Measurements from ENCODE around the gene NISCH.

NISCH gene

GRCh38 chr3:52518723-52519444 lies 63.5 kb downstream of the NISCH start:
- Histone ChIP-seq H3K36me3 (ENCODE audit: control insufficient read depth, insufficient read depth, low read length) (no peaks in the 10 kb centered on the region), H3K4me1 (ENCODE audit: control insufficient read depth, insufficient read depth, low read length) (peaks cover 8% of the 10 kb centered on the region), H3K4me3 (ENCODE audit: low read length) (no peak overlapping the region), H3K9me3 (ENCODE audit: control insufficient read depth, low read length) (no peaks in the 10 kb centered on the region), H3K27me3 (ENCODE audit: control insufficient read depth, insufficient read depth, low read length) (peaks cover 17% of the 10 kb centered on the region), H3K9ac (ENCODE audit: low read length) (no peak overlapping the region)

- Histone ChIP-seq H3K9ac (ENCODE audit: low read length) (no peak overlapping the region), H3K36me3 (ENCODE audit: control insufficient read depth, insufficient read depth, low read length) (no peaks in the 10 kb centered on the region), H3K4me1 (ENCODE audit: control insufficient read depth, insufficient read depth, low read length) (peaks cover 8% of the 10 kb centered on the region), H3K9me3 (ENCODE audit: control insufficient read depth, low read length) (no peaks in the 10 kb centered on the region), H3K4me3 (ENCODE audit: low read length) (no peak overlapping the region), H3K27me3 (ENCODE audit: control insufficient read depth, insufficient read depth, low read length) (peaks cover 17% of the 10 kb centered on the region)
Measured at GRCh38 chr3:52519445-52520140, 64.2 kb downstream of the NISCH start.

GRCh38 chr3:52520141-52520667 lies 64.8 kb downstream of the NISCH start:
- no peak overlapping the region for H3K4me3 ChIP-seq (ENCODE audit: low read length)
- H3K36me3 ChIP-seq (ENCODE audit: control insufficient read depth, insufficient read depth, low read length), result no peaks in the 10 kb centered on the region
- H3K27me3 ChIP-seq (ENCODE audit: control insufficient read depth, insufficient read depth, low read length), result peaks cover 17% of the 10 kb centered on the region

GRCh38 chr3:52520716-52521487 lies 65.5 kb downstream of the NISCH start:
- Histone ChIP-seq H3K4me3 (ENCODE audit: low read length) (no peak overlapping the region), H3K9ac (ENCODE audit: low read length) (no peak overlapping the region), H3K36me3 (ENCODE audit: control insufficient read depth, insufficient read depth, low read length) (no peaks in the 10 kb centered on the region), H3K9me3 (ENCODE audit: control insufficient read depth, low read length) (no peaks in the 10 kb centered on the region), H3K27me3 (ENCODE audit: control insufficient read depth, insufficient read depth, low read length) (peaks cover 17% of the 10 kb centered on the region), H3K4me1 (ENCODE audit: control insufficient read depth, insufficient read depth, low read length) (peaks cover 8% of the 10 kb centered on the region)

More at GRCh38 chr3:52520141-52520667, 64.8 kb downstream of the NISCH start:
- H3K9ac ChIP-seq (ENCODE audit: low read length), result no peak overlapping the region
- H3K4me1 ChIP-seq (ENCODE audit: control insufficient read depth, insufficient read depth, low read length), result peaks cover 8% of the 10 kb centered on the region
- no peaks in the 10 kb centered on the region for H3K9me3 ChIP-seq (ENCODE audit: control insufficient read depth, low read length)

GRCh38 chr3:52521488-52521824 lies 66.1 kb downstream of the NISCH start:
- H3K9ac ChIP-seq (ENCODE audit: low read length), result no peak overlapping the region
- peaks cover 8% of the 10 kb centered on the region for H3K4me1 ChIP-seq (ENCODE audit: control insufficient read depth, insufficient read depth, low read length)
- peaks cover 17% of the 10 kb centered on the region for H3K27me3 ChIP-seq (ENCODE audit: control insufficient read depth, insufficient read depth, low read length)
- H3K4me3 ChIP-seq (ENCODE audit: low read length), result no peak overlapping the region
- no peaks in the 10 kb centered on the region for H3K36me3 ChIP-seq (ENCODE audit: control insufficient read depth, insufficient read depth, low read length)
- H3K9me3 ChIP-seq (ENCODE audit: control insufficient read depth, low read length), result no peaks in the 10 kb centered on the region

GRCh38 chr3:52521881-52522650 lies 66.7 kb downstream of the NISCH start:
- H3K27me3 ChIP-seq (ENCODE audit: control insufficient read depth, insufficient read depth, low read length), result peaks cover 13% of the 10 kb centered on the region
- no peaks in the 10 kb centered on the region for H3K9me3 ChIP-seq (ENCODE audit: control insufficient read depth, low read length)
- H3K4me1 ChIP-seq (ENCODE audit: control insufficient read depth, insufficient read depth, low read length), result peaks cover 8% of the 10 kb centered on the region
- no peaks in the 10 kb centered on the region for H3K36me3 ChIP-seq (ENCODE audit: control insufficient read depth, insufficient read depth, low read length)
- no peak overlapping the region for H3K9ac ChIP-seq (ENCODE audit: low read length)
- no peak overlapping the region for H3K4me3 ChIP-seq (ENCODE audit: low read length)

GRCh38 chr3:52522651-52523251 lies 67.3 kb downstream of the NISCH start:
- Histone ChIP-seq H3K9ac (ENCODE audit: low read length) (no peak overlapping the region), H3K9me3 (ENCODE audit: control insufficient read depth, low read length) (no peaks in the 10 kb centered on the region), H3K36me3 (ENCODE audit: control insufficient read depth, insufficient read depth, low read length) (no peaks in the 10 kb centered on the region), H3K4me3 (ENCODE audit: low read length) (no peak overlapping the region), H3K4me1 (ENCODE audit: control insufficient read depth, insufficient read depth, low read length) (peaks cover 8% of the 10 kb centered on the region), H3K27me3 (ENCODE audit: control insufficient read depth, insufficient read depth, low read length) (peaks cover 6% of the 10 kb centered on the region)

GRCh38 chr3:52523386-52524257 lies 68.2 kb downstream of the NISCH start:
- H3K36me3 ChIP-seq (ENCODE audit: control insufficient read depth, insufficient read depth, low read length), result no peaks in the 10 kb centered on the region
- H3K4me3 ChIP-seq (ENCODE audit: low read length), result no peak overlapping the region
- no peaks in the 10 kb centered on the region for H3K4me1 ChIP-seq (ENCODE audit: control insufficient read depth, insufficient read depth, low read length)
- no peaks in the 10 kb centered on the region for H3K27me3 ChIP-seq (ENCODE audit: control insufficient read depth, insufficient read depth, low read length)
- no peak overlapping the region for H3K9ac ChIP-seq (ENCODE audit: low read length)
- no peaks in the 10 kb centered on the region for H3K9me3 ChIP-seq (ENCODE audit: control insufficient read depth, low read length)

GRCh38 chr3:52524258-52524751 lies 68.9 kb downstream of the NISCH start:
- Histone ChIP-seq H3K27me3 (ENCODE audit: control insufficient read depth, insufficient read depth, low read length) (no peaks in the 10 kb centered on the region), H3K4me1 (ENCODE audit: control insufficient read depth, insufficient read depth, low read length) (no peaks in the 10 kb centered on the region), H3K4me3 (ENCODE audit: low read length) (no peak overlapping the region), H3K9me3 (ENCODE audit: control insufficient read depth, low read length) (no peaks in the 10 kb centered on the region), H3K9ac (ENCODE audit: low read length) (no peak overlapping the region), H3K36me3 (ENCODE audit: control insufficient read depth, insufficient read depth, low read length) (no peaks in the 10 kb centered on the region)

- H3K27me3 ChIP-seq (ENCODE audit: control insufficient read depth, insufficient read depth, low read length), result no peaks in the 10 kb centered on the region
- H3K9me3 ChIP-seq (ENCODE audit: control insufficient read depth, low read length), result no peaks in the 10 kb centered on the region
- no peaks in the 10 kb centered on the region for H3K4me1 ChIP-seq (ENCODE audit: control insufficient read depth, insufficient read depth, low read length)
- H3K36me3 ChIP-seq (ENCODE audit: control insufficient read depth, insufficient read depth, low read length), result no peaks in the 10 kb centered on the region
- H3K9ac ChIP-seq (ENCODE audit: low read length), result no peak overlapping the region
- H3K4me3 ChIP-seq (ENCODE audit: low read length), result no peak overlapping the region
Measured at GRCh38 chr3:52524752-52525679, 69.6 kb downstream of the NISCH start.

All from mucosa of stomach (tissue), 1 donor.